GM21360 (cell line): ENCODE results near the gene ASPHD1.
"Not testable (repeated sequence)": the region's sequence is repeated elsewhere in the genome, so short reads cannot be mapped to it uniquely, and the experiment has no call there.

ENCODE experiments used
- ATAC-seq: cut with Tn5 transposase; IDR thresholded peaks from one replicate; pipeline ENCODE4 v1.9.1; 2021; ENCODE audit warnings: mild to moderate bottlenecking, moderate library complexity; ENCODE audit not compliant: unreplicated experiment

Gene ASPHD1, protein sequence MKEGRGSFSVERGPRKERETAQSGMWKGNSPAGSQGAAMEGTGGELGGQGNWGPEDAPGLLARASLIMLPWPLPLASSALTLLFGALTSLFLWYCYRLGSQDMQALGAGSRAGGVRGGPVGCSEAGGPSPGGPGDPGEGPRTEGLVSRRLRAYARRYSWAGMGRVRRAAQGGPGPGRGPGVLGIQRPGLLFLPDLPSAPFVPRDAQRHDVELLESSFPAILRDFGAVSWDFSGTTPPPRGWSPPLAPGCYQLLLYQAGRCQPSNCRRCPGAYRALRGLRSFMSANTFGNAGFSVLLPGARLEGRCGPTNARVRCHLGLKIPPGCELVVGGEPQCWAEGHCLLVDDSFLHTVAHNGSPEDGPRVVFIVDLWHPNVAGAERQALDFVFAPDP

DNA sequence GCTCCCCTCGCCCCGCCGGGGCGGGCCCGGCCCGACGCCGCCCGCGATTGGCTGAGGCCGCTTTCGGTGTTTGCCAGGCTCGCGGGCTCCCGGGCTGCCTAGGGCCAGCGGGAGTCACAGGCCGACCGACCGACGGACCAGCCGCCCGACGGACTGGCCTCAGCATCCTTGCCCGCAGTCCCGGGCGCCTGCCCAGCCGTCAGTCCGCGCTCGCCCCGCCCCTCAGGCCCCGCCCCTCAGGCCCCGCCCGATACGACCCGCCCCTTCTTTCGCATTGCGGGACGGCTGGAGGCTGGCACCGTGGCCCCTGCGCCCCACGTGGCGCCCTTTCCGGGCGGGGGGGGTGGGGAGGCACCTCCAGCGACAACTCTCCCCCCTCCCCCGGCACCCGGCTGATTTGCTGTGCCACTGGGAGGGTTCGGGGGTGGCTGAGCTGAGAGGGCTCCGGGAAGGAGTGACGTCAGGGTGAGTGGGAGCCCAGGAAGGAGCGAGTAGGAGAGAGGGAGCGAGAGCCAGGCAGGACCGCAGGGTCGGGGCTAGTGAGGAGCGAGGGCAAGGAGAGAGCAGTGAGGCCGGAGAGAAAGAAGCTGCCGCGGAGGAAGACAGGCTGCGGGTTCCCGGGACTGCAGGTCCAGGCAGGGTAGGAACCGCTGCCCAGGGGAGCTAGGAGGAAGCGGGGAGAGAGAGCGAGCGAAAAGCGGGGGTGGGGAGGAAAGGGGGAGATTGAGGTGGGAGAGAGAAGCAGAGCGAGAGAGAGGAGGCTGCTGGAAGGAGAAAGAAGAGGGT, at the start of gene ASPHD1:
Gene ASPHD1 (plus strand): TSS at position 387 of the 786 bp plus-strand sequence. CDS start 484 bp downstream, outside the sequence.
- ATAC-seq, result peak; percentile 63

DNA sequence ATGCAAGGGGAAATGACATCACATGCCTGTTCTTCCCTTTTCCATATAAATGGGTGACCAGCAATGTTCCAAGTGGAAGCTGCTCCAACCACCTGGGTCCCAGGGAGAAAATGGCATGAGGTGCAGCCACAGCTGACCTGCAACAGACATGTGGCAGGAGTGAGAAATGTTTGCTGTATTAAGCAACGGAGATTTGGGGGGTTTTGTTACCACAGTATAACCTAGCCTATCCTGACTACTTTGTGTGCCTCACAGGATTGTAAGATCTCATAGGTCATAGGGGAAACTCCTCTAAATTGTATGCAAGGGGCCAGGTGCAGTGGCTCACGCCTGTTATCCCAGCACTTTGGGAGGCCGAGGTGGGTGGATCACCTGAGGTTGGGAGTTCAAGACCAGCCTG, 49.3 kb upstream of the ASPHD1 start:
- no peak for ATAC-seq

DNA sequence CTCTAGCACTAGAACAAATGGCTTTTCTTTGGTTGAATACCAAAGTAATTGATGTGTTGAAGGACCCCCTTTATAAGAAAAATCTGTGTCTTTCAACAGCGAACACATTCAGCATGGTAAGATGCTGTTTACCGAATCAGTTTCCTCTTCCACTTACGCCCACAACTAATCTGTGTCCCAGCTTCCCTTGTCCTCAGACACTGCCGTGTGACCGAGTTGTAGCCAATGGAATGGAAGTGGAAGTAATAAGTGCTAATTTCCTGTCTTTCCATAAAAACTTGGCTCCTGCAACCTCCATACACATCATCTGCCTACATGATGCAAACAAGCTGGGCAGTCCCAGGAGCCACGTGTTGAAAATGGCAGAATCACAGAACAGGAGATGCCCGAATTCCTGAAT, 47.6 kb upstream of the ASPHD1 start:
- ATAC-seq, result no peak

DNA sequence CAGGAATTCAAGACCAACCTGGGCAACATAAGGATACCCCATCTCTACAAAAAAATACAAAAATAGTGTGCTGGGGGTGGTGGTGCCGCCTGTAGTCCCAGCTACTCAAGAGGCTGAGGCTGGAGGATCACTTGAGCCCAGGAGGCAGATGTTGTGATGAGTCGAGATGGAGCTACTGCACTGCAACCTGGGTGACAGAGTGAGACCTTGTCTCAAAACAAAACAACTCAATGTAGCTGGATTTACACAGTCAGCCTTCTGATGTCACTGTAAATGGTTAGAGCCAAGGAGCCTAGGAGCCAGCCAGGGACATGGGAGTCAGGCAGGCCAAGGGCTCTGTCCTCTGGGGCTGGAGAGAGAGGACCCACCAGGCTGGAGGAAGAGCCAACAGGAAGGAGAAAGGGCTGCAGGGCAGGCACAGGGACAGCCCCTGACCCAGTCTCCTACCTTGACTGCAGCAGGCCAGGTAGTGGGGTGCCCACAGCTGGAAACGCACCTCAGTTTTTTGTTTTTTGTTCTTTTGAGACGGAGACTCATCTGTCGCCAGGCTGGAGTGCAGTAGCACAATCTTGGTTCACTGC, 45.7 kb upstream of the ASPHD1 start:
- no peak for ATAC-seq

DNA sequence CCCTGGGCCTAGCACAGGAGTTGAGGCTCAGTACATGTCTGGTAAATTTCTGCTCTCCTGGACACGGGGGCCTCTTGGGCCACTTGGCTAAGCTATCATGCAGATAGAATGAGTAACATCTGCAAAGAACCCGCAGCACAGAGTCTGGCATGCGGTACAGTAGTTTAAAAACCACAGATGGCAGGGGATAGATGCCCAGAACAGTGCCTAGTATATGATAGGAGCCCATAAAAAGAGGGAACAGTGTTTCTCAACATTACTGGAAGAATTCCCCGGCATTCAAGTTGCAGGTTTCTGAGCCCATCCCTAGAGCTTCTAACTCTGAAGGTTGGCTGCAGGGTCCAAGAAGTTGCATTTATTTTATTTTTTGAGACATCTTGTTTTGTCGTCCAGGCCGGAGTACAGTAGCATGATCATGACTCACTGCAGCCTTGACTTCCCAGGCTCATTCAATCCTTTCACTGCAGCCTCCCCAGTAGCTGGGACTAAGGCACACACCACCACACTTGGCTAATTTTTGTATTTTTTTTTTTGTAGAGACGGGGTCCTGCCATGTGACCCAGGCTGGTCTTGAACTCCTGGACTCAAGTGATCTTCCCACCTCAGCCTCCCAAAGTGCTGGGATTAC, 43.0 kb upstream of the ASPHD1 start:
- no peak for ATAC-seq

DNA sequence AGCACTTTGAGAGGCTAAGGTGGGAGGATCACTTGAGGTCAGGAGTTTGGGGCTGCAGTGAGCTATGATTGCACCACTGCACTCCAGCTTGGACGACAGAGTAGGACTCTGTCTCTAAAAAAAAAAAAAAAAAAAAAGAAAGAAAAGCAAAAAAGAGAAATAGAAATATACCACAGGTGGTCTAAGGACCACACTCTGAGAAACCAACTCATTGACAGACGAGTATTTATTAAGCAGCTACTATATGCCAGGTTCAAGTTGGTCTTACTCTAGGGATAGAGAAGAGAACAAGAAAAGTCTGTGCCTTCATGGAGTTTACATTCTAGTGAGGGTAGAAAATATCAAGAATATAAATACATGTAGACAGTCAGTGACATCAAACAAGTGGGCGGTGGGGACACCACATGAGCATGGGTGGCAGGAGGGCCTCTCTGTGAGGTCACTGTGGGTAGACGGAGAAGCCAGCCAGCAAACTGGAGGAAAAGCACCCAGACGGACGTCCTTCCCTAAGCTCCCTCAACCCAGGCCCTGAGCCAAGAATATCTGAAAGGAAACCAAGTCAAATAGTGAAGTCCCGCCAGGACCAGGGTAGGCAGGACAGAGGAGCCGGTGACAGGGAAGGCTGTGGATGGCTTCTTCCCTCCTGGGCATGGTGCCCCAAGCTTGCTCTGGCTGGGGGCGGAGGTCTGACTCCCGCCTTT, 42.0 kb upstream of the ASPHD1 start:
- no peak for ATAC-seq

DNA sequence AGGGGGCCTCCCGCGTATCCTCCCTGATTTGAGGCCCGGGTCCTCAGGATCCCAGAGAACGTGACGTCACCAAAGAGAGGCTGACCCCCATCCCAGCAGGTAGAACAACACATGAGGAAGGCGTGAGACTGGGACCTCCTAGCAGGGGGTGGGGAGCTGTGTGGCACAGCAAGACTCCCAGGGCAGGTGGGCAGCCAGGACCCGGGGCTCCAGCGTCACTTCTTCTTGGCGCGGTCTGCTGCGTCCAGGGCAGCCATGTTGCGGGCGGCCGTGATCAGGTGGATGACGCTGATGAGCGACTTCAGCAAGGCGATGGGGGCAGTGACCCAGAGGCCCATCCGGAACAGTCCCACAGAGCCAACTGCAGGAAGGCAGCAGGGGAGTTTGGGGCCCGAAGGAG, 41.3 kb upstream of the ASPHD1 start:
- no peak for ATAC-seq

DNA sequence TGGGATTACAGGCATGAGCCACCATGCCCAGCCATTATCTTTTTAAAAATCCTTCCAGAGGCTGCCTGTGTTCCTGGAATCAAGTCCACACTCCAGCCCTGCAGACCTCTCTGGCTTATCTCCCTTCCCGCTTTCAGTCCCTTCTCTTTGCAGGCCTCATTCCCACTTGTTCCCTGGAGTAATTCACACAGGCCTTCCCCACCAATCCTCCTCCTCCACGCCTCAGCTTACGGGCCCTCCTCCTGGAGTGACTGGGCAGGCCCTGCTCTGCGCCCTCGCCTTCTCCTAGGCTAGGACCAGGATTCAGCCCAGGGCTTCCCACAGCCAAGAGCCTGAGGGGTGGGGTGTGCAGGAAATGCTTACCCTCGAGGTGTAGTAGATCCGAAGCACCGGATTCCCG, 40.1 kb upstream of the ASPHD1 start:
- ATAC-seq, result no peak

DNA sequence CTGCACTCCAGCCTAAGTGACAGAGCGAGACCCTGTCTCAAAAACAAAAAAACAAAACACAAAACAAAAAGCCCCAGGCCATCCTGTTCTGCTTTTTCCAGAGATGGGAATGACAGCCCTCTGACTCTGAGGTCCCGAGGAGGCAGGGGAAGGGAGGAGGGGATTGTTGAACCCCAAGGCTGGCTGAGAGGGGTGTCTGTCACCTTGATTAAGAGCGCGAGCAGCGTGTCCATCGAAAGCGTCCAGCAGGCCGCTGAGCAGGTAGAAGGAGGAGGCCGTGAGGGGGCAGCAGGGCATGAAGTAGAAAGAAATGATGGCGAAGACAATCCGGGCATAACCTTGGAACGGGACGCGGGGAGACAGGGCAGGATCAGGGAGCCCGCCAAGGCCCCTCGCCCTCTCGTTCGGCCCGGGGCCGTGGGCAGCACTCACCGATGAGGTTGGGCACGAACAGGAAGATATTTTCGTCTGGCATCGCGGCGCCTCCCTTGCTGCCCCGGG, 37.9 kb upstream of the ASPHD1 start:
- ATAC-seq, result no peak

DNA sequence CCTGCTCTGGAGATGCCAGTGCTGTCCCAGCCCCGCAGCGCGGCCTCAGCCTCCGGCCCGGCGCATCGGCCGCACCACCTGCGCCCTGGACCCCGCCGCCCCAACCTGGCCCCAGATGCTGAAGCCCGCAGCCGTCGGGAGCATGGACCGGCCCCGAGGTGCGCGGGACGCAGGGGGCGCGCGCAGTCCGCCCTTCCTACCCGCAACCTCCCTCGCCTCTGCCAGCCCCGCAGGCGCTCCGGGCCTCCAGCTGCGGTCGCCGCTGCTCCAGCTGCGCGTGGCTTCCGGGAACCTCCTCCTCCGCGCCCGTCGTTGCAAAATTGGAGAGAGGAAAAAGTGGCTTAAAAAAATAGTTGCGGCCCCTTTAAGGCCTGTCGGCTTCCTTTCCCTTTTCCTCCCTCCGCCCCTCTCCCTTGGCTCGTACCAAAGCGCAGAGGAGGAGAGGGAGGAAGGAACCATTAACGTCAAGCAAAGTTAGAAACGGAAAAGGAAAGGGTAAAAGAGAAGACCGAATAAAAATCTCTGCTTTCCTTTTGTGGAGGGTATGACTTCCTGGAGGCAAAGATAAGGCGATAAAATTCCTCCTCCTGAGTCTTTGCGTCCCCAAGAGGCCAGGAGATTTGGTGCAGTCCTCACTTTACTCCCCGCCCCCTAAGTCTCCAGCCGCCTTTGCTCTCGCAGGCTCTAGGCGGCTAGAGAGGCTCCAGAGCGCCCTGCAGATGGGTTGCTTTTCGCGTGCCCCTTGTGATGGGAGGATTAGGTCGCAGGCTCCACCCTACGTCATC, 37.2 kb upstream of the ASPHD1 start, which contains the start of gene CDIPT:
Gene CDIPT (minus strand): TSS at position 343 of the 785 bp plus-strand sequence. CDS start 369 bp downstream, outside the sequence.
- ATAC-seq, result peak; percentile 91

DNA sequence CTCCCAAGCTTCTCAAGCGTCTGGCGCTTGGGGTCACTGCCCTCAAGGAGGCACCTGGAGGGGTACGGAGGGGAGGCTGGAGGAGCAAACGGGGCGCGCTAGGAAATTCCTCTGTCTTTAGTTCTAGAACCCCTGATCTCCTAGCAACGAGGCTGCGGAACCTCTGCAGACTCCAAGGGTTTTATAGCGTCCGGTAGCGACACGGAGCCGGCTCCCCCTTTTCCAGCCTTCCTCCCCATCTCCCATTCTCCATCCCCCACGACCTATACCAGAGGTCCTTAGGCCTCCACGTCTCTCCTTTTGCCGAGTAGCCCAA, 36.7 kb upstream of the ASPHD1 start:
- ATAC-seq, result no peak

DNA sequence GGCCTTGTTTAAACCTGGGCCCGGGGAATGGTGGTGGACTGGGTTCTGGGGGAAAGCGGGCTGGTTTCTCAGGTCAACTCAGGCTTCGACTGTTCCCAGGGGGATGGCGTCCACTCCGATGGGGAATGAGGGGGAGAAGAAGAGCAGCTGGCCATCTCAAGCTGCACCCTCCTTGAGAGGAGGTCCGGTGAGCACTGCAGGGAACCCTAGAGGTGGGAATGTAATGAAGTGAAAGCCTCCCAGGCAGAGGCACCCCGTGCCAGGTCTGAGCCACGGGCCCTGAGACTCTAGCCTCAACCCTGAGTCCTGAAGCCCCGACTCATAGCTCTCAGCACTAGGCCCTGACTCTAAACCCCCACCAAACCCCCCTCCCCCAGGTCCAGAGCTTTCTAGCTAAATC, 36.1 kb upstream of the ASPHD1 start:
- ATAC-seq, result no peak

DNA sequence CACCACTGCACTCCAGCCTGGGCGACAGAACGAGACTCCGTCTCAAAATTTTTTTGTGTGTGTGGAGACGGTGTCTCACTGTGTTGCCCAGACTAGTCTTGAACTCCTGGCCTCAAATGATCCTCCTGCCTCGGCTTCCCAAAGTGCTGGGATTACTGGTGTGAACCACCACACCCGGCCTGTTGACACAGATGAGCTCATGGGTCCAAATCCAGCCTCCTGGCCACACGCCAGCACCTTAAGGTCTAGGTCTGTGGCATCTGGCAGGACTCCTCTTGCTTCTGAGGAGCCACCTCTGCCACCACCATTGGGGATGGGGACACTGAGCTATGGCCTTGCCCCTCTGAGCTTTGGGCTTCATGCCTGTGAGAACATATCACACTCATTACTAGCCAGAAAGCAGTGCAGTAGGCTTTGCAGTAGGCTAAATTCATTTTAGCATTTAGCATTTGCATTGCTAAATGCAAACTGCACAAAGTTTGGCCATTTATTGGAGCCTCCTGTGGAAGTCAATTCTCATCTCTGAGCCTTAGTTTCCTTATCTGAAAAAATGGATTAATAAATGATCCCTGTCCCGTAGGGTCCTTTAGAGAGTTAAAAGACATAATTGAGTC, 31.8 kb upstream of the ASPHD1 start:
- no peak for ATAC-seq

DNA sequence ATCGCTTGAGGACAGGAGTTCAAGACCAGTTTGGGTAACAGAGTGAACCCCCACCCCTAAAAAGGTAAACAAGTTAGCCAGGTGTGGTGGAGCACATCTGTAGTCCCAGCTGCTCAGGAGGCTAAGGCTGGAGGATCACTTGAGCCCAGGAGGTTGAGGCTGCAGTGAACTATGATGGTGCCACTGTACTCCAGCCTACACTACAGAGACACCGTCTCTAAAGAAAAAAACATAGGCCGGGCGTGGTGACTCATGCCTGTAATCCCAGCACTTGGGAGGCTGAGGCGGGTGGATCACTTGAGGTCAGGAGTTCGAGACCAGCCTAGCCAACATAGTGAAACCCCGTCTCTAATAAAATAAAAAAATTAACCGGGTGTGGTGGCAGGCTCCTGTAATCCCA, 31.2 kb upstream of the ASPHD1 start:
- not testable (repeated sequence) for ATAC-seq

DNA sequence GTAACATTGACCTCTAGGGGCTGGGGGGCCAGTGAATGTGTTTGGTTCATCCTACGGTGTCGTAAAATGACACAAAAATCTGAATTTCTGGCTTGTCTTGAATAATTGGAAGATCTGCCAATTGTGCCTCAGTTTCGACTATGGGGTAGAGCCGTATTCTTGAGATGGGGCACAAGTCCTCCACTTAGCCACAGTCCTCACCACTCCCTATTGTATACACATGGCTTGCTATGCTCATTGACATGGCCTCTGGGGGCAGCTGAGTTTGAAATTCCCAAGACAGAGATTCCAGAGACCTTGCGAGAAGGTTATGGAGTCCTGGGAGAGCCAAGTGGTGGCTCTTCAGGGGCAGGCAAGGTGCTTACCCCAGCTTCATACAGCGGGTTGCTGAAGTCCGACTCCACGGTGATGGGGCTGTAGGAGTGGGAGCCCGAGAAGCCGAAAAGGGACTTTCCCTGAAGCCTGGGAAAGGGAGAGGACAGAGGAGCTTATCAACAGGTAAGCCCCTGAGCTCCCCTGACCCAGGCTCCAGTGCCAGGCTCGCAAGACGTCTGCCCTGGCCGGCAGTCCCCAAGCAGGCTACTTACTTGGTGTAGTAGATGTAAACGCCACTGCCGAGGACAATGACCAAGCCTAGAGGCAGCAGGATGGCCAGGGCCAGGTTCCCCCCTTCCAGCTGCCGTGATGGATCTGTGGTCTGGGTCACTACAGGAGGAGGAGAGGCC, 28.3 kb upstream of the ASPHD1 start:
- no peak for ATAC-seq

DNA sequence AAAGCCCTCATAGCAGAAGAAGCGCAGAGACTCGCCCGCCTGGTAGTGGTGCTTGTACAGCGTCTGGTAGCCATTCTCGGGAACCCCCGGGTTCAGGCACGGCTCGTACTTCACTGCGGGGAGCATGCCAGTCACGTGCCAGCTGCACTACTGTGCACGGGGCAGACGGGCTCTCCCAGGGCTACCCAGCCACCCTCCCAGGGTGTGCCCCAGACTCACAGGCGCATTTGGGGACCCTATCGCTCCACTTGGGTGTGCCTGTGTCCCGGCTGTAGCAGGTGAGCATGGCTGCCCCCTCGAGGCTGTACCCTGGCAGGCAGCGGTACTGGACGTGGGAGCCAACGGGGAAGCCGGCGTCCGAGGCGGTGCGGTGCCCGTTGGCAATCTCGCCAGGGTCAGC, 27.0 kb upstream of the ASPHD1 start:
- ATAC-seq, result no peak

DNA sequence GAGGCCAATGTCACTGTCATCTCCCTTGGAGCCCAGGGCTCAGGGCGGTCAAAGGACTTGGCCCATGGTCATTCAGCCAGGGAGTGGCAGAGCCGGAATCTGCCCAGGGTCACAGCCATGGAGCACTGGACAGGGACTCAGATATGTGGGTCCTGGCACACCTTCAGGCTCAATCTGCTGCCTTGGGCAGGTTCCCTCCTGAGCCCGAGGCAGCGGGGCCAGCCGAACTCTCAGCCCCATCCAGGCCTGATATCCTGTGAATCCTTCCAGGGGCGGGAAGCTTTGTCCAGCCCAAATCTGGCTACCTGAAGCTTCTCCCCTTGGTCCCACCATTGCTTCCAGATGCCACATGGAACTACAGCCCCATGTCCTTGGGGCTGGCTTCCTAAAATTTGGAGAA, 25.1 kb upstream of the ASPHD1 start:
- ATAC-seq, result no peak

DNA sequence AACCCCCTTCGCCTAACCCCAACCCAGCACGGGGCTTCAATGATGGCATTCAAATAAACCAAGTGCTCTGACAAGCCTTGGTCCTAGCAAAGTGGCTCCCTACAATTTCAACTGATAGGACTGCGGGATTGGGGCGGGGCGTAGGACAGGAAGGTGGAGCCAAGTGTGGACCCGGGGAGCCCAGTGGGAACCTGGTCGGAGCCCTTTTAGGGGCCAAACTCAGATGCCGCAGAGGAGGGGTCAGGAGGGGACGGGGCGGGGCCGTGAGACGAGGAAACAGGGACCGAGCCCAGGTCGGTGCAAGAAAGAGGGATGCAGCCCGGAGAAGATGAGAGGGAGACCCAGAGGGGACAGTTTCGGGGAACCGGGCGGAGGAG, 24.1 kb upstream of the ASPHD1 start:
- no peak for ATAC-seq
